ENCODE data around the gene CCDC188. TPM values are rescaled to one million over a fixed set of nuclear protein-coding genes. Genes with fewer than 3 reads are reported as not detected.
A peak's percentile ranks its signal among the peaks of the same experiment; 100 is the strongest.

CCDC188 gene
- total RNA-seq, 1 donor from 2014 or later, result 4.3 TPM

DNA sequence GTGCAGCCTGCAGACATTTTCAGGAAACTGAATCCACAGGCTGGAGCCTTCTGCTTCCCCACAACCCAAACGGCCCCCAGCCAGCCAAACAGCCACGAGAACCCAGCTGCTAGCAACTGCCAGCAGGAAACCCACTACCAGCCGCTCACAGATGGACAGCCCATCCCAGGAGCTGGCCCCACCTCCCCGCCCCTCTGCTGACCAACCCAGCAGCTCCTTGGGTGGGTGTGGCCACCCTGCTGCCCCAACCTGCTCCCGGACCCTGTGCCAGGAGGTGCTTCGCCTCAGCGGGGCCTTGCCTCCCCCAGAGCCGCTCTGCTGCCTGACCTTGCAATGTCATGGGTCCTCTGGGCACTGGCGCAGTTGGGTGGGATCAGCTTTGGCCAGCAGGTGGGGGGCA lies 8.2 kb upstream of the CCDC188 start:
- no peaks in the 10 kb centered on the region for H3K27me3 Mint-ChIP-seq
- TF ChIP-seq, protein P1, sequence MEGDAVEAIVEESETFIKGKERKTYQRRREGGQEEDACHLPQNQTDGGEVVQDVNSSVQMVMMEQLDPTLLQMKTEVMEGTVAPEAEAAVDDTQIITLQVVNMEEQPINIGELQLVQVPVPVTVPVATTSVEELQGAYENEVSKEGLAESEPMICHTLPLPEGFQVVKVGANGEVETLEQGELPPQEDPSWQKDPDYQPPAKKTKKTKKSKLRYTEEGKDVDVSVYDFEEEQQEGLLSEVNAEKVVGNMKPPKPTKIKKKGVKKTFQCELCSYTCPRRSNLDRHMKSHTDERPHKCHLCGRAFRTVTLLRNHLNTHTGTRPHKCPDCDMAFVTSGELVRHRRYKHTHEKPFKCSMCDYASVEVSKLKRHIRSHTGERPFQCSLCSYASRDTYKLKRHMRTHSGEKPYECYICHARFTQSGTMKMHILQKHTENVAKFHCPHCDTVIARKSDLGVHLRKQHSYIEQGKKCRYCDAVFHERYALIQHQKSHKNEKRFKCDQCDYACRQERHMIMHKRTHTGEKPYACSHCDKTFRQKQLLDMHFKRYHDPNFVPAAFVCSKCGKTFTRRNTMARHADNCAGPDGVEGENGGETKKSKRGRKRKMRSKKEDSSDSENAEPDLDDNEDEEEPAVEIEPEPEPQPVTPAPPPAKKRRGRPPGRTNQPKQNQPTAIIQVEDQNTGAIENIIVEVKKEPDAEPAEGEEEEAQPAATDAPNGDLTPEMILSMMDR (conservative IDR thresholded peaks at IDR 0.05), result no peak
- no peaks in the 10 kb centered on the region for H3K36me3 Mint-ChIP-seq
- DNase-seq (ENCODE audit: extremely low spot score, unreplicated experiment), result no peak
- peaks cover 1% of the 10 kb centered on the region for H3K4me1 Mint-ChIP-seq (ENCODE audit: unreplicated experiment)
- H3K4me3 Mint-ChIP-seq, result no peak overlapping the region
- H3K27ac Mint-ChIP-seq, result no peak overlapping the region
- no peaks in the 10 kb centered on the region for H3K9me3 Mint-ChIP-seq

DNA sequence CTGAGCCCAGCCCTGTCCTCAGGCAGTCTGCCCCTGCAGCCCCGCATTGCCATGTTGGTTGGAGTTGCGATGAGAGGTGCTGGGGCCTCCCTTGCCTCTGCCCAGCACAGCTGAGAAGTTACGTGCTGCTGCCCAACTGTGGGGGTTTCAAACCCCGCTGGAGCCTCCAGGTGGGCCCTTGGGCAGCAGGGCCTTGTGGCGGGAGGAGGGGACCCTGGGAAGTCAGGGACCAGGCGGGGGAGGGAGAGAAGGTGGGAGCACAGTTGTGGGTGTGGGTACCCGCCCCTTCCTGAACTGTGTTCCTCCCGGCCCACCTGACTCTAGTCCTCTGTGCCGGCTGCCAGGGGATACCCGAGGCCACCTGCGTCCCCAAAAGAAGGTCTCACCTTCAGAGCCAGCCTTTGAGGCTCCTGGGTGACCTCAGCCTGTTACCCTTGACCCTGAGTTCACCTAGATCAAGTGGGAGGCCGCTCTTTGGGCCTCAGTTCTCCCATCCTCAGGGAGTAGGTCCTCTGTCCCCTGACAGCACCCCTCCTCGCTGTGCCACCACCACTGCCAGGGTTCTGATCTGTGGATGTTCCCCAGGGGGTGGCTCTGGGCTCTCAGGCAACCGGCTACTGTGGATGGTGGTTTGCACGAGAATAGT lies 7.7 kb upstream of the CCDC188 start:
- H3K4me1 Mint-ChIP-seq (ENCODE audit: unreplicated experiment), result peaks cover 7% of the 10 kb centered on the region
- no peak overlapping the region for H3K27ac Mint-ChIP-seq
- no peaks in the 10 kb centered on the region for H3K9me3 Mint-ChIP-seq
- H3K4me3 Mint-ChIP-seq, result no peak overlapping the region
- H3K36me3 Mint-ChIP-seq, result no peaks in the 10 kb centered on the region
- no peaks in the 10 kb centered on the region for H3K27me3 Mint-ChIP-seq
- TF ChIP-seq, protein P1 (conservative IDR thresholded peaks at IDR 0.05), result no peak
- DNase-seq (ENCODE audit: extremely low spot score, unreplicated experiment), result no peak

DNA sequence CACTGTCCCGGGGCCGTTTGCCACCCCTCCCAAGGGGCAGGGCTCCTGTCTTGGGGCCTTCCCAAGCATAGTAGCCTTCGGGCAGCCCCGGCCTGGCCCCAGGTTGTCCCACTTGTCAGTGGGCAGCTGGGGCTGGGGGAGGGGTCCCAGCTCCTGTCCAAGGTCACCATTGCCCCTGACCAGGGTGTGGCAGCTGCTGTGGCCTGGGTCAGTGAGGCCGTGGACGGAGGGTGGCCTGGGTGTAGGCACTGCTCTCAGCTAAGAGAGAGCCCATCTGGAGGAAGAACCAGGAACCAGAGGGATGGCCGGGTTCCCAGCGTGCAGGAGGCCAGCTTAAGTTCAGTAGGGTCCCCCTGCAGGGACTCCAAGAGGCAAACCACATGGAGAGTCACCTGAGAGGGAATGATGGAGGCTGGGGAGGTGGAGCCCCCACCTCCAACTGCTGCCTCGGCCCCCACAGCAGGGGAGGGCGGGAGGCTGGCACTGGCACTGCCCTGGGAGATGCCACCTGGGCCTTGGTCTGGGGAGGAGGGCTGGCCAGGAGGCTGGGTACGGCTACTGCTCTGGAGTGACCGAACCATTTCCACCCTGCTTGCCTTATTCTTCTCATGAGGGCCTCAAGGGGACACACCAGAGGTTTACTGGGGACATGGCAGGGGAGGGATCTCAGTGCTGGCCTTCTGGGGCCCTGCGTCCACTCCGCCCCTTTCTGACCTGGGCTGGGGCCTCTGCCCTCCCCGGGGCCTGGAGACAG lies 6.8 kb upstream of the CCDC188 start:
- TF ChIP-seq, protein P1 (conservative IDR thresholded peaks at IDR 0.05), result no peak
- Mint-ChIP-seq H3K27ac (no peak overlapping the region), H3K4me3 (no peak overlapping the region), H3K9me3 (no peaks in the 10 kb centered on the region), H3K36me3 (no peaks in the 10 kb centered on the region), H3K27me3 (no peaks in the 10 kb centered on the region), H3K4me1 (ENCODE audit: unreplicated experiment) (peaks cover 8% of the 10 kb centered on the region)
- no peak for DNase-seq (ENCODE audit: extremely low spot score, unreplicated experiment)

DNA sequence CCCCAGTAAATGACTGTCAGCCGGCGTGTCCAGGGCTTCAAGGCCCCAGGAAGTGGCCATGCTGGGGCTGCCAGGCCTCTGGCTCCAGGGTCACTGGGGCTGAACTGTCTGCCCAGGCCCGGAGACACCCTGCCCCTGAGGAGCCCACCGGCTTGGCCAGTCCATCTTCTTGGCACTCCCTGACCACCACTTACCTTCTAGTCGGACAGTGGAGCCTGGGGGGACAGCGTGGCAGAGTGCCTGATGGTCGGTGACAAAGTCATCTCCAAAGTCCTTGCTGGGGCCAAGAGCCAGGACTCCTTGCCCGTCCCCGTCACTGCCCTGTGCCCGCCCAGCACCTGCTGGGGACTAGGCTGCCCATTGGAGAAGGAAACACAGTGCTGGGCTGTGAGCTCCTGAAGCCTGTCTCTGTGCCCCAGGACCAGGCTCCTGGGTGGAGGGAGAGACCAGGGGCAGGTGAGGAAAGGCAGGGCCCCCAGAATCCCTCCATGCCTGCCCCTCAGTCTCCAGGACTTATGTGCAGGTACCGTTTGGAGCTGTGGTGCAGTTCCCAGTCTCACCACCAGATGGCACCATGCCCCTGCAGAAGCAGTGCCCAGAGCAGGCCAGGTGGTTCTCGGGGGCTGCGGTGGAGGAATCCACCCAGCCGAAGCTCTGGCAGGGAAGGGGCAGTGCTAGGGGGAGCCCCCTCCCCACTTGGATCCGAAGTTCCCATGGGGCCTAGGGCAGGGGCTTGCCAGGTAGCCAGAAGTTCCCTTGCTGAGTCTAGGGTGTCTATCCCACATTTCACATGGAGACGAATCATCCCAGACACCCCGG lies 6.0 kb upstream of the CCDC188 start:
- H3K27me3 Mint-ChIP-seq, result no peaks in the 10 kb centered on the region
- H3K27ac Mint-ChIP-seq, result no peak overlapping the region
- no peak overlapping the region for H3K4me3 Mint-ChIP-seq
- peak; percentile 93 for DNase-seq (ENCODE audit: extremely low spot score, unreplicated experiment)
- peaks cover 8% of the 10 kb centered on the region for H3K4me1 Mint-ChIP-seq (ENCODE audit: unreplicated experiment)
- H3K36me3 Mint-ChIP-seq, result no peaks in the 10 kb centered on the region
- H3K9me3 Mint-ChIP-seq, result no peaks in the 10 kb centered on the region
- TF ChIP-seq, protein P1 (conservative IDR thresholded peaks at IDR 0.05), result peak; percentile 99

DNA sequence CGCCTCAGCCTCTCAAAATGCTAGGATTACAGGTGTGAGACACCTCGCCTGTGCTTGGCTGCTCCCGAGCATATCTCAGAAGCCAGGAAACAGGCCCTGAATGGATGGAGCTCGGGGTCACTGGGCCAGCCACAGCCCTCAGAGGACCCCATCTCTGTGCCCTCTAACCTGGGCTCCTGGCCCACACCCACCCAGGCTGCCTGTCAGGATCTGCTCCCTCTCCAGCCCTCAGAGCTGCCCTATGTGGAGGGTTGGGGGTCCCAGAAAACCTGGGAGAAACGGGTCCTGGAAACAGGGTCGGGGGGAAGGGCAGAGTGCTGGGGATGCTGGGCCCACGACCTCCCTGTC lies 5.2 kb upstream of the CCDC188 start:
- no peaks in the 10 kb centered on the region for H3K36me3 Mint-ChIP-seq
- no peak for DNase-seq (ENCODE audit: extremely low spot score, unreplicated experiment)
- no peaks in the 10 kb centered on the region for H3K9me3 Mint-ChIP-seq
- H3K4me1 Mint-ChIP-seq (ENCODE audit: unreplicated experiment), result peaks cover 8% of the 10 kb centered on the region
- TF ChIP-seq, protein P1 (conservative IDR thresholded peaks at IDR 0.05), result no peak
- no peak overlapping the region for H3K27ac Mint-ChIP-seq
- H3K27me3 Mint-ChIP-seq, result no peaks in the 10 kb centered on the region
- no peak overlapping the region for H3K4me3 Mint-ChIP-seq

Data from type B pancreatic cell (in vitro differentiated cells).